Neural cell (in vitro differentiated cells): ENCODE data around the gene ALDOA.

Source experiments
- EP300 ChIP-seq: fragments of 450-650 bp; conservative IDR thresholded peaks from 2 replicates; pipeline ENCODE4 v1.6.1; 2014; ENCODE audit warnings: antibody characterized with exemption, mild to moderate bottlenecking, moderate library complexity; ENCODE audit not compliant: poor library complexity, severe bottlenecking
- EZH2 ChIP-seq: fragments of 200-600, 300-800 bp; shearing (Covaris generic), sonication (generic); IDR thresholded peaks from 2 replicates; pipeline ENCODE4 v1.6.1; 2014; ENCODE audit warnings: antibody characterized with exemption, low read length, borderline replicate concordance, mild to moderate bottlenecking; ENCODE audit not compliant: insufficient read depth, poor library complexity, severe bottlenecking
- MXI1 ChIP-seq: fragments of 450-650 bp; conservative IDR thresholded peaks from 2 replicates; pipeline ENCODE4 v1.6.1; 2014; ENCODE audit warnings: antibody characterized with exemption, mild to moderate bottlenecking; ENCODE audit not compliant: poor library complexity, severe bottlenecking
- POLR2AphosphoS5 ChIP-seq: IDR thresholded peaks from 2 replicates; pipeline ENCODE4 v1.6.1; 2012
- RAD21 ChIP-seq: fragments of 450-650 bp; conservative IDR thresholded peaks from 2 replicates; pipeline ENCODE4 v1.6.1; 2014; ENCODE audit warnings: antibody characterized with exemption, mild to moderate bottlenecking, moderate library complexity
- SMC3 ChIP-seq: fragments of 450-650 bp; conservative IDR thresholded peaks from 2 replicates; pipeline ENCODE4 v1.6.1; 2014; ENCODE audit warnings: antibody characterized with exemption, mild to moderate bottlenecking, moderate library complexity; ENCODE audit not compliant: poor library complexity
- TAF1 ChIP-seq: IDR thresholded peaks from 2 replicates; pipeline ENCODE4 v1.6.1; 2012; ENCODE audit warnings: low read depth
- TF ChIP-seq, protein P1 (sequence below): fragments of 450-650 bp; IDR thresholded peaks from 2 replicates; pipeline ENCODE4 v1.5.1; 2014; ENCODE audit warnings: antibody characterized with exemption, mild to moderate bottlenecking, moderate library complexity; ENCODE audit not compliant: poor library complexity, severe bottlenecking
- TF ChIP-seq, protein P2 (sequence below): IDR thresholded peaks from 2 replicates; pipeline ENCODE4 v1.6.1; 2012; ENCODE audit warnings: borderline replicate concordance

DNA sequence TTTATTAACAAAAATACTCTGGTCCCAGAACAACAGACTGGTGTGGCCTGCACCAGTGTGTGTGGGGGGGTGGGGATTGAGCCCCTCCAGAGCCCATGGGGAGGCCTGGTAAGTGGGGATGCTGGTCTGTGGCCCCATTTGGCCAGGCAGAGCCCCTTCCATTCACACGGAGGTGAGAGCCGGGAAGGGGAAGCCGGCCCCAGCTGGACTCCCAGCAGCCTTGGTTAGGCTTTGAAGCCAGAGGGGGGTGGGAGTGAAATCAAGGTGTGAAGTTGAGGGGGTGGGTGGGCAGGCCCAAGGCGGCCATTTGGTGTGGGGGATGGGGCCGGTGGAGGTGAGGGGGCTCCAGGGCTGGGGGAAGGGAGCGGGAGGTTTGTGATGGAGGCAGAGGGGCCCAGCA is 20.3 kb downstream of the ALDOA start:
- TF ChIP-seq, protein P1, sequence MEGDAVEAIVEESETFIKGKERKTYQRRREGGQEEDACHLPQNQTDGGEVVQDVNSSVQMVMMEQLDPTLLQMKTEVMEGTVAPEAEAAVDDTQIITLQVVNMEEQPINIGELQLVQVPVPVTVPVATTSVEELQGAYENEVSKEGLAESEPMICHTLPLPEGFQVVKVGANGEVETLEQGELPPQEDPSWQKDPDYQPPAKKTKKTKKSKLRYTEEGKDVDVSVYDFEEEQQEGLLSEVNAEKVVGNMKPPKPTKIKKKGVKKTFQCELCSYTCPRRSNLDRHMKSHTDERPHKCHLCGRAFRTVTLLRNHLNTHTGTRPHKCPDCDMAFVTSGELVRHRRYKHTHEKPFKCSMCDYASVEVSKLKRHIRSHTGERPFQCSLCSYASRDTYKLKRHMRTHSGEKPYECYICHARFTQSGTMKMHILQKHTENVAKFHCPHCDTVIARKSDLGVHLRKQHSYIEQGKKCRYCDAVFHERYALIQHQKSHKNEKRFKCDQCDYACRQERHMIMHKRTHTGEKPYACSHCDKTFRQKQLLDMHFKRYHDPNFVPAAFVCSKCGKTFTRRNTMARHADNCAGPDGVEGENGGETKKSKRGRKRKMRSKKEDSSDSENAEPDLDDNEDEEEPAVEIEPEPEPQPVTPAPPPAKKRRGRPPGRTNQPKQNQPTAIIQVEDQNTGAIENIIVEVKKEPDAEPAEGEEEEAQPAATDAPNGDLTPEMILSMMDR, result no peak
- TF ChIP-seq EP300 (no peak), POLR2AphosphoS5 (no peak), SMC3 (no peak), RAD21 (no peak), TAF1 (no peak), EZH2 (no peak), MXI1 (no peak)
- TF ChIP-seq, protein P2, sequence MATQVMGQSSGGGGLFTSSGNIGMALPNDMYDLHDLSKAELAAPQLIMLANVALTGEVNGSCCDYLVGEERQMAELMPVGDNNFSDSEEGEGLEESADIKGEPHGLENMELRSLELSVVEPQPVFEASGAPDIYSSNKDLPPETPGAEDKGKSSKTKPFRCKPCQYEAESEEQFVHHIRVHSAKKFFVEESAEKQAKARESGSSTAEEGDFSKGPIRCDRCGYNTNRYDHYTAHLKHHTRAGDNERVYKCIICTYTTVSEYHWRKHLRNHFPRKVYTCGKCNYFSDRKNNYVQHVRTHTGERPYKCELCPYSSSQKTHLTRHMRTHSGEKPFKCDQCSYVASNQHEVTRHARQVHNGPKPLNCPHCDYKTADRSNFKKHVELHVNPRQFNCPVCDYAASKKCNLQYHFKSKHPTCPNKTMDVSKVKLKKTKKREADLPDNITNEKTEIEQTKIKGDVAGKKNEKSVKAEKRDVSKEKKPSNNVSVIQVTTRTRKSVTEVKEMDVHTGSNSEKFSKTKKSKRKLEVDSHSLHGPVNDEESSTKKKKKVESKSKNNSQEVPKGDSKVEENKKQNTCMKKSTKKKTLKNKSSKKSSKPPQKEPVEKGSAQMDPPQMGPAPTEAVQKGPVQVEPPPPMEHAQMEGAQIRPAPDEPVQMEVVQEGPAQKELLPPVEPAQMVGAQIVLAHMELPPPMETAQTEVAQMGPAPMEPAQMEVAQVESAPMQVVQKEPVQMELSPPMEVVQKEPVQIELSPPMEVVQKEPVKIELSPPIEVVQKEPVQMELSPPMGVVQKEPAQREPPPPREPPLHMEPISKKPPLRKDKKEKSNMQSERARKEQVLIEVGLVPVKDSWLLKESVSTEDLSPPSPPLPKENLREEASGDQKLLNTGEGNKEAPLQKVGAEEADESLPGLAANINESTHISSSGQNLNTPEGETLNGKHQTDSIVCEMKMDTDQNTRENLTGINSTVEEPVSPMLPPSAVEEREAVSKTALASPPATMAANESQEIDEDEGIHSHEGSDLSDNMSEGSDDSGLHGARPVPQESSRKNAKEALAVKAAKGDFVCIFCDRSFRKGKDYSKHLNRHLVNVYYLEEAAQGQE, result no peak
